DMS153 treated with DMSO at 0.1 percent for 48 hours (cell line): Measurements from ENCODE around the gene TNFRSF1A.

Experiments used
- DNase-seq: peaks from one replicate; lab custom pipeline; 2025; ENCODE audit not compliant: unreplicated experiment; lab: John Stamatoyannopoulos, UW

TNFRSF1A gene

DNA sequence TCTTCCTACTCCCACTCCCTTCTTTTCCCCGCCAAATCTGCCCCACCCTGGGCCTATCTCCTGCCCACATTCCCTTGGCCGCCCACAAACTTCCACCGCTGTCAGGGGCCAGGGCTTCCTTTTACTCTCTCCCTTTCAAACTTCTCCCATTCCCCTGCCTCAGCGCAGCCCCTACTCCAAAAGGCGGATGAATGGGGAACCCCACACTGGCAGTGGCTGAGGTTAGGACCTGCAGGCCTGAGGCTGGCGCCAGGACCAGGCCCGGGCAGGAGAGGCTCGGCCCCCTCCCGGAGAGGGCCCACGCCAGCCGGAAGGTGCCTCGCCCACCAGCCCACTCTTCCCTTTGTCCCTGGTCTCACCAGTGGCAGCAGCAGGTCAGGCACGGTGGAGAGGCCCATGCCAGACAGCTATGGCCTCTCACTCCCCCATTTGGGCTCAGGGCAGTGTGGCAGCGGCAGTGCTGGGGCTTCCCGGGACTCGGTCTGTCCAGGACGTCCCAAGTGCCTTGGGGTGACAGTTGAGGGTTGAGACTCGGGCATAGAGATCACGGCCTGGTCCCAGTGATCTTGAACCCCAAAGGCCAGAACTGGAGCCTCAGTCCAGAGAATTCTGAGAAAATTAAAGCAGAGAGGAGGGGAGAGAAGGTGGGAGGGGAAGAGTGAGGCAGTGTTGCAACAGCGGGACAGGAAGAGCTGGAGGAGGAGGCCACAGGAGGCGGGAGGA, at the start of gene TNFRSF1A:
Gene TNFRSF1A (minus strand): TSS at position 660 of the 723 bp plus-strand sequence. CDS start 262 bp downstream, at position 398.
- no peak for DNase-seq

GRCh38 chr12:6391013-6391412, 49.1 kb upstream of the TNFRSF1A start:
- no peak for DNase-seq

GRCh38 chr12:6390084-6390799, 48.4 kb upstream of the TNFRSF1A start:
- DNase-seq, result no peak

- DNase-seq, result no peak
Observed at GRCh38 chr12:6387541-6387940, 45.7 kb upstream of the TNFRSF1A start.

DNA sequence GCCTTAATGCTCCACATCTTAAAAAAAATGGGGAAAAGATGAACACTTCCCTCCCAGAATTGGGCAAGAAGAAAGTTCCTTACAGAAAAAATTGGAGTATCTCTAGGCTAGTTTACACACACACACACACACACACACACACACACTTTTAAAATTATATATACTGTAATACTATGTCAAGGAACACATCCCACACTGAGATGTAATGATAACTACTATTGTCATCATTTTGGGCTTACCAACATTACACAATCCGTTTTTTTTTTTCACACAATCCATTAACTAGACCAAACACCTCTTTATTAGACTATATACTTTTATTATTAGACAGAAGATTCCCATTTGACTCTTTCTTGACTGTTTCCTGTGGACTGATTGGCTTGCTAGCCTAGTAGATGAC, 44.6 kb upstream of the TNFRSF1A start:
- no peak for DNase-seq

DNA sequence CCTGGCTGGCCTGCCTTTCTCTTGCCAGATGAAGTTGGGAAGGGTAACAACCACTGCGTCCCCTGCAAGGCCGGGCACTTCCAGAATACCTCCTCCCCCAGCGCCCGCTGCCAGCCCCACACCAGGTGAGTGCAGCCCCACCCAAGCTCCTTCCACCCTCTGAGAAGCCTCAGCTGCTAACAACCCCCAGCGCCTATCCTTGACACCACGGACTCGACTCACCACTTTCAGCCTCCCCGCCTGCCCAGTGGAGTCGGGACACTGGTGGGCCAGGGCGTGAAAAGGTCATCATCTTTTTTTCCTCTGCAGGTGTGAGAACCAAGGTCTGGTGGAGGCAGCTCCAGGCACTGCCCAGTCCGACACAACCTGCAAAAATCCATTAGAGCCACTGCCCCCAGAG, 44.2 kb upstream of the TNFRSF1A start:
- DNase-seq, result no peak

- no peak for DNase-seq
Observed at GRCh38 chr12:6384499-6385436, 42.9 kb upstream of the TNFRSF1A start.

- DNase-seq, result peak; percentile 80
Observed at GRCh38 chr12:6383572-6384498, 42.0 kb upstream of the TNFRSF1A start, which contains the start of gene LTBR. LTBR (plus strand) TSS chr12:6384162; CDS start chr12:6384359, 197 bp downstream.

- DNase-seq, result no peak
Observed at GRCh38 chr12:6382982-6383381, 41.1 kb upstream of the TNFRSF1A start.

GRCh38 chr12:6382371-6382770, 40.5 kb upstream of the TNFRSF1A start:
- no peak for DNase-seq

GRCh38 chr12:6380141-6381121, 38.6 kb upstream of the TNFRSF1A start:
- no peak for DNase-seq

DNA sequence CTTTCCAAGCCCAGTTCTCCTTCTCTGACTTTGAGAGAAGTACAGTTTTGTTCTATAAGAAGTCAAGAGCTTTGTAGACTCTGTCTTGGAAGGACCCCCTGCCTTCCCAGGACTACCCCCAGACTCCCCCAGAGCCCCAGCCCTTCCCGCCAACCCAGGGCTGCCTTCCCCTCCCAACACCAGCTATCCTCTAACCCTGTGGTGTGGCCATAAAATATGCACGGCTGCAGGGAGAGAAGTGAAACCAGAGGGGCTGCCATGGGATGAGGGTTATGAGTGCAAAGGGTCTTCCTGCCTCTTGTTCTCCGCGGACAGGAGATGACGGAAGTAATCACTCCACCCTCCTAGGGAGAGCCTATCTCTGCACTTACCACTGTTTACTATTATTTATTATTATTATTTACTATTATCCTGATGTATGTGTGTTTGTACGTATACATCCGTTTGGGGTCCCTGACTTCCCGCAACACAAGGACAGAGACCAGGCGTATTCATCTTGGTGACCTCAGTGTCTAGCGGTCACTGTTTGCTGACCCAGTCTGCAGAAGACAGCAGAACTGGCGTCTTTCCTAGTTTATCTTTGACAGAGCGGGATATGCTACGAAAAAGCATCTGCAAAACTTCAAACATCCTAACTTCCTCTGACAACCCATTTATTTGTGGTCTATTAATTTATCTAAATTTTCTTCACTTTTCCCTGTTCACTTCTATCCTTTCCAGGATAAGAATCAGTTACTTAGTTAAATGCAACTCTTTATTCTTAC, 37.0 kb upstream of the TNFRSF1A start:
- no peak for DNase-seq

- no peak for DNase-seq
Observed at GRCh38 chr12:6377667-6377994, 35.8 kb upstream of the TNFRSF1A start.

GRCh38 chr12:6376870-6377666, 35.2 kb upstream of the TNFRSF1A start:
- DNase-seq, result no peak

DNA sequence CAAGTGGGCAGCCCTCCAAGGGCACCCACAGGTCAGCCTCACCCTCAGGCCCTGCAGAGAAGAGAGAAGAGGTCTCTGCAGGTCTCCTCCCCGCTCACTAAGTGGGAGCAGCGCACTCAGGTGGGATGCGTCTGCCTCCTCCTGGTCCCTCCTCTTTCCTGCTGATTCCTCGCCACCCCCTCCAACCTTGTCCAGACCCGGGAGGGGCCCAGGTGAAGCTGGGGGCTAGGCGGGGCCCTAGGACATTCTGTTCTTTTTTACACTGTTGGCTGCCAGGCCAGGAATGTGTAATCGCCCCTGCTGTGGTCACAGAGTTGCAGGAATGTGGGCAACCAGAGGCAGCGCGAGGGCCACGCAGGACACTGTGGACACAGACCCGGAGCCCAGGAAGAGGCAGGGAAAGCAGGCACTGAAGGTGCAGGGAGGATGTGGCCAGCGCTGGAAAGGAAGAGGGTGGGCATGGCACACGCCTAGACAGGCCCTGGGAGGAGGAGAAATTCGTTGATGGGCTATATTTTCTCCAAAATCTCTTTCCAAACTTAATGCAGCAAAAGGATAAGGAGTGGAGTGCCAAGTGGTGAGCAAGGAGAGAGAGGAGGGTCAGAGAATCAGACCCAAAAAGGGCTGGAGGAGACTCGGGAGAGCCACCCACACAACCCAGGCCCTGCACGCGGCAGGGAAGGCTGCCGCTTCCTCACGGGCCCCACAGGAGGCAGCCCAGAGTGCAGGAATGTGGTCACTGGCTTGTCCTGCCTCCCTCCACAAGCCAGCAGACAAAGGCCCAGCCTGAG, 34.4 kb upstream of the TNFRSF1A start:
- no peak for DNase-seq

DNA sequence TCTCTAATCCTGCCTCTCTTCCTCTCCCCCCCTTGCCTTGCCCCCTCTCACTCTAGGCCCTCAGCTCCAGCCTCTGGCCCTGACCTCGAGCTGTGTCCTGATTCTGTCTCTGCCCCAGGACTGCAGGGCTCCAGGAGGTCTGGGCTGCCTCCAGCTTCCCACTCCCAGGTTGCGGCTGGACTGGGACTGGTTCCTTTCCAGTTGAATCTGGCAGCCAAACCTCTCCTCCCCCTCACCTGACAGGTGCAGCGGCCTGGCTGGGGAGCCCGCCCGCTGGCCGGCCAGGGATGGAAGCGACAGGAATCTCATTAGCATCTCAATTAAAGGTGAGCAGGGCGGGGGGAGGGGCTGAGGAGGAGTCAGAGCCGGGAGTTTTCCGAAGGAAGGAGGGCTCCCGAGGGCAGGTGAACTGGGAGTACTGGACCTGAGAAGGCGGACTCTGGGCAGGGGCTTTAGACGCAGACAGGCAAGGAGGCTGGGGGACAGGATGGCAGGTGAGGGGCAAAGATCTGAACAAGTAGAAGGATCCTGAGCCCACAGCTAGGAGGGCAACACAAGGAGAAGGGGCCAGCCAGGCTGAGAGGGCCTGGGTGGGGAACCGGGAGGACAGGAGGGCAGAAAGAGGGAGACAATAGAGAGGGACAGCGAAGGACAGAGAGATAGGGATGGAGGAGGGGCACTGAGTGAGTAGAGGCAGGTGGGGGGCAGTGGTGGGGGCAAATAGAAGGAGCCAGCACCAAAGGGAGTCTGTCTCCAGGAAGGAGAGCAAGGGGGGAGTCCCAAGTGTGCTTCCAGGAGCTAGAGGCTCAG, 33.6 kb upstream of the TNFRSF1A start, which contains the start of gene SCNN1A:
Gene SCNN1A (minus strand): TSS at position 295 of the 810 bp plus-strand sequence. CDS start 780 bp downstream, outside the sequence.
- peak; percentile 52 for DNase-seq
